GM18909 (cell line): Measurements from ENCODE around the gene SFPQ.
"Not testable (repeated sequence)": the region's sequence is repeated elsewhere in the genome, so short reads cannot be mapped to it uniquely, and the experiment has no call there.

Experiments
- ATAC-seq: cut with Tn5 transposase; IDR thresholded peaks from one replicate; pipeline ENCODE4 v1.9.1; 2021; ENCODE audit warnings: mild to moderate bottlenecking; ENCODE audit not compliant: unreplicated experiment, poor library complexity

The SFPQ gene

DNA sequence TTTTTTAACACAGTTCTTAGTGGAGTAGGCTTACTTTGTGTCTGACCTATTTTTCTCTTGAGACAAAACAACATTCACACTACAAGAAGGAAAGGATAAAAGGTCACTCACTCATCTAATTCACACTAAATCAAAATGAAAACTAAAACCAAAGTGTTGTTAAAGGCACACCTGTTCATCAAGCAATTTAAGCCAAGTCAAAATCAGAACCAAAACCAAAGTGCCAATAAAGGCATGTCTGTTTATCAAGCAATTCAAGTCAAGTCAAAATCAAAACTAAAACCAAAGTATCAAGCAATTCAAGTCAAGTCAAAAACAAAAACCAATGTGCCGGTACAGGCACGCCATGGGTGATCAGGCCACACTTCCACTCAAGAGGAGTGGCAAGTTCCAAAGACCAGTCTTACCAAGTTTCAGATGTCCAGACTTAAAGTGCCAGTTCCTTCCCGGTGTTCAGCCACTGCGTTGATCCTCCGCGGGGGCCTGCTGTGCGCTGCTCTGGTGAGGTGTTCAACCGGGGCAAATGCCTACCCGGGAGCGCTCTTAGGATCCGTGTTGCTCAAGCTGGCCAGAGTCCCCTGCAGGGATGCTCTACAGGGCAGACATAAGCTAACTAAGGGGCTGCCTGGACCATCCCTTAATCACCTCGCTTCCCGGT is 46.9 kb downstream of the SFPQ start:
- ATAC-seq: not testable (repeated sequence)

DNA sequence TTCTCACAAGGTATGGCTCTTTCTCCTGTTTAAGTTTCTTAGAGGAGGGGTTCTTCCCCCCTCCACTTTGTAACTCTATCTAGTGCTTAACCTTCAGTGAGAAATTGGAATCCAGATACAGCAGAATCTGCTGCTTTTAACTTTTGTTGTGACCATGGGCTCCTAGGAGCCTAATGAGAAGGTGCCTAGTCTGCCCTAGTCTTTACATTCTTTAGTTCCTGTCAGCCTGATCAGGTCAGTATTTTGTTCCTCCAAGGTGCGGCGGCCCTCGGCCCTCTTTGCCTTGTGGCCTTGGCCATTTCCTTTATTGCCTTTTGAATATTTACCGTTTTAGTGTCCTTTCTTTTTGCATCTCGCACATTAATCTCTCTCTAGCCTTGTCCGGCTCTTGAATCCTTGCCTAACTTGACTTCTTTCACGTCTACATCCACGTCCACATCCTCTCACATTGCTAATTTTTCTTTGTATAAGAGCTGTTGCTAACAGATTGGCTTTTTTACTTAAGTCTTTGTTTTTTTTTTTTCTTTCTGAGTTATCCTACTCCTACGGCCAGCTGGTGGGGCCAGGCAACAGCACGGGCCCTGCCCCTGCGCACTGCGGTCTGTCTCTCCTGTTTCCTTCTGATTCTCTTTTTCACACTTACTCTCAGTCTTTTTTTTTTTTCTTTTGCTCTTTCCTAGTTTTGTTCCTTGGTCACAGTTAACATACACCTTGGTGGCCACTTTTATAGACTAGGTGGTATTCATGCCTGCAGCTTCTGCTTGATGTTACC is 49.0 kb downstream of the SFPQ start:
- ATAC-seq: no peak

DNA sequence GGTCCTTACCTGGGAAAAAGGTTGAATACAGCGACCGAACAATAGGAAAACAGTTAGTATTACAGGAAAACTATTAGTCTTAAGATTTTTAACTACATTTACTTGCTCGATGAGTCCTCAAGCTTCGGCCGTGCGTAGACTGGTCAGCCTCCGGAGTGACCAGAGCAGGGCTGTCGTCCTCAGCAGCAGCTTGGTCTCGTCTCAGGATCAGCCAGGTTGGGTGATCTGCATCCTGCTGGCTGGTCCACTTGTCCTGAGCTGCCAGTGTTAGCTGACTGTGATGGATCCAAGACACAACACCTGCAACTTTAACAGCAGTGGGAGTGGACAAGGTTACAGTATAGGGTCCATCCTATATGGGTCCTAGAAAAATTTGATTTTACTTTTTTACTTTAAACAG is 50.2 kb downstream of the SFPQ start:
- ATAC-seq: not testable (repeated sequence)

DNA sequence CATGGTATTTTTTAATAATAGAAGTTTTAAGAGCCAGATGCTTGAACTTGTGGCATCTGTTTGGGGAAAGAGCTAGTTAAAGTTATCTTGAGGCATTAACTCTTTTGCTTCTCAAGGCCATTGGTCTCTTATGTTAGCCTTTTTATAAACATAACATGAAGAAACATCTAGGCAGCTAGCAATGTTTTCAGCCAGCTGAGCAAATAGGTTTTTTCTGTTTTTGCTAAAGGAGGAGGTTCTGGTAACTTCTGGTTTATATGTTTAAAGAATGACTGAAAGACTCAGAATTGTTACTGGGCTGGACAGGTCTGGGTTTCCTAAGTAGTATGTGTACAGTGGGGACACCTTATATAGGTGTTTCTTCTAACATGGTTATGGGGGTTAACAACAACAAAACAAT is 50.7 kb downstream of the SFPQ start:
- ATAC-seq: not testable (repeated sequence)

DNA sequence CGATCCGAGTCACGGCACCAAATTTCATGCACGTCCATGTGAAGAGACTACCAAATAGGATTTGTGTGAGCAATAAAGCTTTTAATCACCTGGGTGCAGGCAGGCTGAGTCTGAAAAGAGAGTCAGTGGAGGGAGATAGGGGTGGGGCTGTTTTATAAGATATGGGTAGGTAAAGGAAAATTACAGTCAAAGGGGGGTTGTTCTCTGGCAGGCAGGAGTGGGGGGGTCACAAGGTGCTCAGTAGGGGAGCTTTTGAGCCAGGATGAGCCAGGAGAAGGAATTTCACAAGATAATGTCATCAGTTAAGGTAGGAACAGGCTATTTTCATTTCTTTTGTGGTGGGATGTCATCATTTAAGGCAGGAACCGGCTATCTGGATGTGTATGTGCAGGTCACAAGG is 55.4 kb downstream of the SFPQ start:
- ATAC-seq: not testable (repeated sequence)

DNA sequence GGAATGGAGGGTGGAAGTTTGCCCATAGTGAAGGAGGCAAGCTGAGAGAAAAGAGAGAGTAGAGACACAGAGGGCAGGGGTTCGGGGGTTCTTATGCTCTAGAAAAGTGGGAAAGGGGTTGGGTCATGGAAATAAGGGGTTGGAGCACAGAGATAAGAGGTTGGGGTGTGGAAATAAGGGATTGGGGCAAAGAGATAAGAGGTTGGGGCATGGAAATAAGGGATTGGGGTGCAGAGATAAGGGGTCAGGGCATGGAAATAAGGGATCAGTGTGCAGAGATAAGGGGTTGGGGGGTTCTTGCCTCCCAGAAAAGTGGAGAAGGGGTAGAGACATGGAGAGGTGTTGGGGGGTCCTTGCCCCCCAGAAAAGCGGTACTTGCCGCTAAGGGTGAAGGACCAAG is 56.2 kb downstream of the SFPQ start:
- no peak for ATAC-seq
